ENCODE measurements around the gene PPP6R1. TPM values are rescaled to one million over a fixed set of nuclear protein-coding genes. Genes with fewer than 3 reads are reported as not detected.

Gene PPP6R1
- total and polyA plus RNA-seq, 2 of the 13 experiments (the other 11 are each of a cell fraction or from before 2014, with no cell fraction given): 25.8 to 54.0 TPM

DNA sequence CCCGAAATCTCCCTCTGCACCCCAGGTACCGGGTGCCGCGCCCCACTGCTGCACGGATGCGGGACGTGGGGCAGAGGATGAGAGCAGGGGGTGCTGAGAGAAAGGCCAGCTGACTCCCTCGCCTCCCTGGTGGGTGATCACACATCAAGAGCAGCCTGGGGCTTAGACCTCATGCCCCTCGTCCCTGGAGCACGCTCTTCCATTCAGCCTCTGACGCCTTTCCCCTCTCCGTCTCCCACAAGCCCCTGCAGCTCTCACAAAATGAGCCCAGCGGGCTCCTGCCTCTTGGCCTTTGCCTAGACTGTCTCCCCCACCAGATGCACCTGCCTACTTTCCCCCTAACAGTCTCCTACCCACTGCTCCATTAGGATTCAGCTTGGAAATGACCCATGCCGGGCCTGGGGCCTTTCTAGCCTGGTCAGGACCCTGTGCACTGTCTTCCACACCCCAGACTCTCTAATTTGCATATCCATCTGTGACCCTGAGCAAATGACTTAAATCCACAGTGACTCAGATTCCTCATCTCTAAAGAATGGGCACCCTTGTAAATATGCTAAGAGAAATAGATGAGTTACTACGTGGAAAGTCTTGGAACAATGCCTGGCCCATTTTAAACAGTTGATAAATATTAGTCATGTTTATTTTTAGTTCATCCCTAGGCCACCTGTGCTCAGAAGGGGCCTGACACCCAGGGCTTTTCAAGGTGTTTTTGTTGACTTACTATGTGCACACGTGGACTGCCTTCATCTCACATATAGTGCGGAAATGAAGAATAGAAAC is 48.9 kb downstream of the PPP6R1 start (continued):
- TF ChIP-seq ZNF543 (CRISPR knock-in tag; IDR thresholded peaks at IDR 0.05) (no peak), ZNF597 (CRISPR knock-in tag; IDR thresholded peaks at IDR 0.05) (no peak), SOX13 (IDR thresholded peaks at IDR 0.05) (peak; percentile 48; the same call in 1 of the 2 replicates), SOX13 (CRISPR knock-in tag; conservative IDR thresholded peaks at IDR 0.05 in 1 of 2, IDR thresholded peaks at IDR 0.05 in 1 of 2) (peak; percentile 78 to 89; a peak in 2 of 4 replicates), ZFX (CRISPR knock-in tag; IDR thresholded peaks at IDR 0.05; ENCODE audit: low read depth) (peak; percentile 37; the same call in 1 of the 2 replicates), ZNF432 (CRISPR knock-in tag; IDR thresholded peaks at IDR 0.05; ENCODE audit: borderline replicate concordance) (no peak), SALL1 (CRISPR knock-in tag; IDR thresholded peaks at IDR 0.05) (peak; percentile 76; the same call in 1 of the 2 replicates), ZNF709 (CRISPR knock-in tag; IDR thresholded peaks at IDR 0.05) (peak; percentile 51; the same call in 1 of the 2 replicates), ZBTB40 (IDR thresholded peaks at IDR 0.05) (no peak), ZBTB40 (CRISPR knock-in tag; IDR thresholded peaks at IDR 0.05) (peak; percentile 76), KAT8 (CRISPR knock-in tag; IDR thresholded peaks at IDR 0.05) (no peak), ZNF615 (CRISPR knock-in tag; IDR thresholded peaks at IDR 0.05; ENCODE audit: borderline replicate concordance) (peak; percentile 77; the same call in 1 of the 2 replicates), PHB2 (IDR thresholded peaks at IDR 0.05; ENCODE audit: partially characterized antibody) (no peak), ZNF652 (CRISPR knock-in tag; IDR thresholded peaks at IDR 0.05; ENCODE audit: borderline replicate concordance, low read depth) (no peak), ZNF124 (CRISPR knock-in tag; IDR thresholded peaks at IDR 0.05) (no peak), CREM (IDR thresholded peaks at IDR 0.05) (peak; percentile 62), CREM (CRISPR knock-in tag; IDR thresholded peaks at IDR 0.05) (no peak), ZFP41 (CRISPR knock-in tag; IDR thresholded peaks at IDR 0.05; ENCODE audit: borderline replicate concordance) (0 out of 2 replicates have a peak, but pooled peaks have one; percentile 59)
- TF ChIP-seq, protein P1, sequence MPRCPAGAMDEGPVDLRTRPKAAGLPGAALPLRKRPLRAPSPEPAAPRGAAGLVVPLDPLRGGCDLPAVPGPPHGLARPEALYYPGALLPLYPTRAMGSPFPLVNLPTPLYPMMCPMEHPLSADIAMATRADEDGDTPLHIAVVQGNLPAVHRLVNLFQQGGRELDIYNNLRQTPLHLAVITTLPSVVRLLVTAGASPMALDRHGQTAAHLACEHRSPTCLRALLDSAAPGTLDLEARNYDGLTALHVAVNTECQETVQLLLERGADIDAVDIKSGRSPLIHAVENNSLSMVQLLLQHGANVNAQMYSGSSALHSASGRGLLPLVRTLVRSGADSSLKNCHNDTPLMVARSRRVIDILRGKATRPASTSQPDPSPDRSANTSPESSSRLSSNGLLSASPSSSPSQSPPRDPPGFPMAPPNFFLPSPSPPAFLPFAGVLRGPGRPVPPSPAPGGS (CRISPR knock-in tag; IDR thresholded peaks at IDR 0.05): peak; percentile 51; the same call in 1 of the 2 replicates
